Cardiac fibroblast (primary cell): ENCODE measurements around the gene FGF14.

Experiments
- DNase-seq, 2 donors: peaks; one replicate each; pipeline versions ENCODE4 v3.0.0 to v3.0.0-alpha.2; 2010; ENCODE audit warnings: low read depth in 2 of 2
- H3K4me3 ChIP-seq, 2 donors: replicated peaks in 1 of 2; 1 replicate in 1 of 2; 2 replicates in 1 of 2; pipeline ENCODE4 v1.5.1; 2011; ENCODE audit warnings: low read depth in 2 of 2, low read length in 2 of 2, mild to moderate bottlenecking in 2 of 2, moderate library complexity in 1 of 2
- TF ChIP-seq, protein P1 (sequence below): IDR thresholded peaks from one replicate; pipeline ENCODE4 v1.5.1; 2011; ENCODE audit warnings: low read depth, mild to moderate bottlenecking, low read length, inconsistent platforms

The FGF14 gene

GRCh38 chr13:101673360-101674105, 728.3 kb downstream of the FGF14 start:
- DNase-seq, result no peak
- TF ChIP-seq, protein P1, sequence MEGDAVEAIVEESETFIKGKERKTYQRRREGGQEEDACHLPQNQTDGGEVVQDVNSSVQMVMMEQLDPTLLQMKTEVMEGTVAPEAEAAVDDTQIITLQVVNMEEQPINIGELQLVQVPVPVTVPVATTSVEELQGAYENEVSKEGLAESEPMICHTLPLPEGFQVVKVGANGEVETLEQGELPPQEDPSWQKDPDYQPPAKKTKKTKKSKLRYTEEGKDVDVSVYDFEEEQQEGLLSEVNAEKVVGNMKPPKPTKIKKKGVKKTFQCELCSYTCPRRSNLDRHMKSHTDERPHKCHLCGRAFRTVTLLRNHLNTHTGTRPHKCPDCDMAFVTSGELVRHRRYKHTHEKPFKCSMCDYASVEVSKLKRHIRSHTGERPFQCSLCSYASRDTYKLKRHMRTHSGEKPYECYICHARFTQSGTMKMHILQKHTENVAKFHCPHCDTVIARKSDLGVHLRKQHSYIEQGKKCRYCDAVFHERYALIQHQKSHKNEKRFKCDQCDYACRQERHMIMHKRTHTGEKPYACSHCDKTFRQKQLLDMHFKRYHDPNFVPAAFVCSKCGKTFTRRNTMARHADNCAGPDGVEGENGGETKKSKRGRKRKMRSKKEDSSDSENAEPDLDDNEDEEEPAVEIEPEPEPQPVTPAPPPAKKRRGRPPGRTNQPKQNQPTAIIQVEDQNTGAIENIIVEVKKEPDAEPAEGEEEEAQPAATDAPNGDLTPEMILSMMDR, result no peak
- no peak overlapping the region for H3K4me3 ChIP-seq

GRCh38 chr13:101661839-101662238, 740.0 kb downstream of the FGF14 start:
- no peak overlapping the region for H3K4me3 ChIP-seq
- TF ChIP-seq, protein P1, result no peak
- peak in 1 of 2 donors; percentile 31 for DNase-seq
